WERI-Rb-1 (cell line): ENCODE data around the gene TUBB1.

Source experiments
- DNase-seq: peaks from one replicate; pipeline ENCODE4 v3.0.0-alpha.2; 2020
- H3K27ac ChIP-seq: fragments of 250-450 bp; sonication (Bioruptor Pico); 2 replicates; pipeline ENCODE4 v1.5.1; 2020; ENCODE audit warnings: mild to moderate bottlenecking, moderate library complexity
- H3K27me3 ChIP-seq: fragments of 250-450 bp; sonication (Bioruptor Pico); 2 replicates; pipeline ENCODE4 v1.5.1; 2021; ENCODE audit warnings: mild to moderate bottlenecking, low read depth, moderate library complexity; ENCODE audit not compliant: insufficient read depth, severe bottlenecking
- H3K36me3 ChIP-seq: fragments of 250-450 bp; sonication (Bioruptor Pico); 2 replicates; pipeline ENCODE4 v1.5.1; 2020; ENCODE audit warnings: mild to moderate bottlenecking, moderate library complexity
- H3K4me3 ChIP-seq: 2 replicates; pipeline ENCODE4 v1.5.1; 2011; ENCODE audit warnings: low read depth, mild to moderate bottlenecking, control low read depth, low read length
- H3K9me3 ChIP-seq: fragments of 250-450 bp; sonication (Bioruptor Pico); 2 replicates; pipeline ENCODE4 v1.5.1; 2021; ENCODE audit warnings: mild to moderate bottlenecking, moderate library complexity; ENCODE audit not compliant: severe bottlenecking
- TF ChIP-seq, protein P1 (sequence below): IDR thresholded peaks from 2 replicates; pipeline ENCODE4 v1.5.1; 2011; ENCODE audit warnings: low read depth, mild to moderate bottlenecking, control low read depth, inconsistent platforms, low read length

The TUBB1 gene

DNA sequence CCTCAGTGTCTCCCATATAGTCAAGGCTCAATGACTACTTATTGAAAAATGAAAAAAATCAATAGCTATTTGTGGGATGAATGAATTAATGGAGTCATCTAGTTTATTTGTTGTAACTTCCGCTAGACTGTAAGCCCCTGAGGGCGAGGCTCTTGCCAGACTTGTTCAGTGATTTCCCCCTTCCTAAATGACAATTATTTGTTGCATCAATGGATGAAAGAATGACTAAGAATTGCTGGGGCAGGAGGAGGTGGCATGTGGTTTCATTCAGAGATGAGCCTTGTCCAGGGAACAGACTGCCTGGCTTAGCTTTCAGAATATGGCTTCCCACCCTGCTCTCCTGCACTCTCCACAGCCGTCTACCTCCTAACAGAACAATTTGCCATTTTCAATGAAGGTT lies 24.5 kb downstream of the TUBB1 start:
- TF ChIP-seq, protein P1, sequence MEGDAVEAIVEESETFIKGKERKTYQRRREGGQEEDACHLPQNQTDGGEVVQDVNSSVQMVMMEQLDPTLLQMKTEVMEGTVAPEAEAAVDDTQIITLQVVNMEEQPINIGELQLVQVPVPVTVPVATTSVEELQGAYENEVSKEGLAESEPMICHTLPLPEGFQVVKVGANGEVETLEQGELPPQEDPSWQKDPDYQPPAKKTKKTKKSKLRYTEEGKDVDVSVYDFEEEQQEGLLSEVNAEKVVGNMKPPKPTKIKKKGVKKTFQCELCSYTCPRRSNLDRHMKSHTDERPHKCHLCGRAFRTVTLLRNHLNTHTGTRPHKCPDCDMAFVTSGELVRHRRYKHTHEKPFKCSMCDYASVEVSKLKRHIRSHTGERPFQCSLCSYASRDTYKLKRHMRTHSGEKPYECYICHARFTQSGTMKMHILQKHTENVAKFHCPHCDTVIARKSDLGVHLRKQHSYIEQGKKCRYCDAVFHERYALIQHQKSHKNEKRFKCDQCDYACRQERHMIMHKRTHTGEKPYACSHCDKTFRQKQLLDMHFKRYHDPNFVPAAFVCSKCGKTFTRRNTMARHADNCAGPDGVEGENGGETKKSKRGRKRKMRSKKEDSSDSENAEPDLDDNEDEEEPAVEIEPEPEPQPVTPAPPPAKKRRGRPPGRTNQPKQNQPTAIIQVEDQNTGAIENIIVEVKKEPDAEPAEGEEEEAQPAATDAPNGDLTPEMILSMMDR, result no peak
- Histone ChIP-seq H3K27ac (no peak overlapping the region), H3K9me3 (no peaks in the 10 kb centered on the region), H3K4me3 (no peak overlapping the region), H3K27me3 (no peaks in the 10 kb centered on the region), H3K36me3 (peaks cover 25% of the 10 kb centered on the region)
- DNase-seq, result no peak

DNA sequence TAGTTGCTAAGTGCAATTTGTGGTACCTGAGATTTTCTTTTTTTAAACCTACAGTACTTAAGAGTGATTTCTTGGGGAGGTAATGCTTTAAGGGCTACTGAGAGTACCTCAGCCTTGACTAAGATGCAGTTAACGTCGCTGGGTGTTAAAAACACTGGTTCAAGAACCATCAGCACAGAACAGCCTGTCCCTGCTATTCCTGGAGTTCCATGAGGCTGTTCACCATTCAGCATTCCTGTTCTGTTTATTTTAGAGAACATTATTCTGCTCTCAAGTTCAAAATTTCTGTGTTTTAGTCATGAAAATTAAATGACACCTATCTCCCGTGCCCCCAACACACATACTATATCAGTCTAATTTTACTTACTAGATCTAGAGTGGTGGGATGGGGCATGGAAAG lies 25.1 kb downstream of the TUBB1 start:
- Histone ChIP-seq H3K9me3 (no peaks in the 10 kb centered on the region), H3K27ac (no peak overlapping the region), H3K36me3 (peaks cover 24% of the 10 kb centered on the region), H3K4me3 (no peak overlapping the region), H3K27me3 (no peaks in the 10 kb centered on the region)
- TF ChIP-seq, protein P1, result no peak
- DNase-seq, result no peak

DNA sequence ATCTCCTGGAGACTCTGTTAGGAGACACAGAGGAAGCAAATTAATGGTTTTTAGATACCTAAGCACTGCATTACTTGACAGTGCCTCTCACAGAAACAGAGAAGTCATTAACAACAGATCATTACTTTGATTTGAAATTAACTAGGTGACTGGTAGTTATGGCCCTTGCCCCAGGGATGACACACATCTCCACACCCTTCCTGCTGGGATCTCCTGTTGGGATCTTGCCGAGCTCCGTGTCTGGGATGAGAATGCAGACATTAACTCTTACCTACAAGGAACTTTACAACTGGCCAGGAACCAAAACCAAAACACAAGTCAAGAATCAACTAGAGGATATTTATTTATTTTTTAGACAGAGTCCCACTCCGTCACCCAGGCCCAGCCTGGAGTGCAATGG lies 25.6 kb downstream of the TUBB1 start:
- DNase-seq, result no peak
- Histone ChIP-seq H3K9me3 (no peaks in the 10 kb centered on the region), H3K4me3 (no peak overlapping the region), H3K27ac (no peak overlapping the region), H3K36me3 (peaks cover 19% of the 10 kb centered on the region), H3K27me3 (no peaks in the 10 kb centered on the region)
- TF ChIP-seq, protein P1, result no peak

DNA sequence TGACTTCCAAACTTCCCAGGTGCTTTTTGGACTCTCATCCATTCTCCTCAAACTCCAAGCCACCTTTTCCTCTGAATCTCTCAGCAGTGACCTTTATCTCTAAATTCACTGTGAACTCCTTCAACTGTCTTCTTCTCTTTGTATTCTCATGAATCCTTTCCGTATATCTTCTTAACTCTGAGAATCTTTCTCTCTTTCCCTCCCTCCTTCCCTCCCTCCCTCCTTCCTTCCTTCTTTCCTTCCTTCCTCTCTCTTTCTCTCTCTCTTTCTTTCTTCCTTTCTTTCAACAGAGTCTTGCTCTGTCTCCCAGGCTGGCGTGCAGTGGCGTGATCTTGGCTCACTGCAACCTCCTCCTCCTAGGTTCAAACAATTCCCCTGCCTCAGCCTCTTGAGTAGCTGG lies 27.6 kb downstream of the TUBB1 start:
- TF ChIP-seq, protein P1, result no peak
- no peaks in the 10 kb centered on the region; the same call in 1 of the 2 replicates for H3K36me3 ChIP-seq
- H3K9me3 ChIP-seq, result no peaks in the 10 kb centered on the region
- H3K4me3 ChIP-seq, result no peak overlapping the region
- no peaks in the 10 kb centered on the region for H3K27me3 ChIP-seq
- no peak for DNase-seq
- no peak overlapping the region for H3K27ac ChIP-seq

DNA sequence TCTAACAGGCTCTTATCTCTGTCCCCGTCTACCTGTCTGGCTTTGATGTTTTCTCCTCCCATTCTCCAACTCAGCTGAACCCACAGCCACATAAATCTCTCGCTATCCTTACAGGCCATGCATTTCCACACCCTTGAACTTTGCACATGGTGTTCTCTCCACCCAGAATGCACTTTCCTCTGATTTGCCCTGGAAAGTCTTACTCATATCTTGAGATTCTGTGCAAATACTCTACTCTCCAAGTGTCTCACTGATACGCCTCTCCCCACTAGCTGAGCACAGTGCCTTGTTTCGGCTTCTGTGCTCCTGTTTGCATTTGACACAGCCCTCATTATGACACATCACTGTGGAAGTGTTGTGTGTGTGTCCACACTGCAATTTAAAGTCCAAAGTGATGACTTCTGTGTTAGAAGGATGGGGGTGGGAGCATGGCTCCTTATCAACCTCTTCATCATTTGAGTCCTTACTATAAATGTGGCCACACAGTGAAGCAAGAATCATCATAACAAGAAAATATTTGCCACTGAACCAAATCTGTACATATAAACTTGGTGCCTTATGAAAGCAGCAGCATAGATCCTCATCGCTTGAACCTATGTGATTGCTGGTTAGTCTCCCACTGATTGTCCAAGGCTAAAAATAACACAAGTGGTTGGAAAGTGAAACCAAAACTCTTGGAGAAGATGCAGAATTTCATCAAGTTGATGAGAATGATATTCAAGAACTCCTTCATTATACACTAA lies 28.9 kb downstream of the TUBB1 start:
- no peak for DNase-seq
- TF ChIP-seq, protein P1, result no peak
- Histone ChIP-seq H3K36me3 (no peaks in the 10 kb centered on the region), H3K4me3 (no peak overlapping the region), H3K27ac (no peak overlapping the region), H3K27me3 (no peaks in the 10 kb centered on the region), H3K9me3 (no peaks in the 10 kb centered on the region)

GRCh38 chr20:59048681-59049030 lies 29.4 kb downstream of the TUBB1 start:
- H3K27me3 ChIP-seq, result no peaks in the 10 kb centered on the region
- no peak for DNase-seq
- no peak overlapping the region for H3K4me3 ChIP-seq
- H3K9me3 ChIP-seq, result no peaks in the 10 kb centered on the region
- TF ChIP-seq, protein P1, result no peak
- no peak overlapping the region for H3K27ac ChIP-seq
- H3K36me3 ChIP-seq, result no peaks in the 10 kb centered on the region
